Colon (tissue), 2 donors: ENCODE data around the gene DISP3.
"Not testable (repeated sequence)": the region's sequence is repeated elsewhere in the genome, so short reads cannot be mapped to it uniquely, and the experiment has no call there.

Source experiments
- FAIRE-seq: peaks from 2 replicates; lab custom pipeline; 2012; peaks lifted over from hg19 to GRCh38; lab: Jason Lieb, UNC
- donor health status: control.
- donor health status: control.

The DISP3 gene

DNA sequence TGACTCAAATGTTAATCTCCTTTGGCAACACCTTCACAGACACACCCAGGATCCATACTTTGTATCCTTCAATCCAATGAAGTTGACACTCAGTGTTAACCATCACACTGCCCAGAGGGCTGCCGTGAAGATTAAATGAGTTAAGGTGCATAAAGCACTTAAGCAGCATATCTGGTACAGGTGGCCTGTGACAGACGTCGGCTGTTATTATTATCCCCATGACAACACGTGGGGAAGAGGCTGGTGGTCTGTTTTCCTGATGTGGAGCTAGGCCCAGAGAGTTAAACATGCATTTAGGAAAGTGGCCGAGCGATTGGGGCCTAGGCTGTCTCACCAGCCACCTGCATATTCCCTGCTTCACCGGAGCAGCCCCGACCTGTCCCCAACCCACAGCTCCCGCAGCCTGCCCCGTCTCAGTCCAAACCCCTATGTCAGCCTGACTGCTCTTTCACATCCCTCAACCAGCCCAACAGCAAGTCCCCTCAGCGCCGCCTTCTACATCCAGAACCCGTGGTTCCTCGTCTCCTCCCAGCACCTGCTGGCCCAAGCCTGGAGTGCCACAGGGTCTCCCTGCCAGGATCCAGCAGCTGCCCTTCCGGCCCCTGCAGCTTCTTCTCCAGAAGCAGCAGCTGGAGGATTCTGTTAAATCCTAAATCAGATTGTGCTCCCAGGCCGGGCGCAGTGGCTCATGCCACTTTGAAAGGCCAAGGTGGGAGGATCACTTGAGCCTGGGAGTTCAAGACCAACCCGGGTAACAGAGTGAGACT is 97.3 kb downstream of the DISP3 start:
- FAIRE-seq, result no peak

DNA sequence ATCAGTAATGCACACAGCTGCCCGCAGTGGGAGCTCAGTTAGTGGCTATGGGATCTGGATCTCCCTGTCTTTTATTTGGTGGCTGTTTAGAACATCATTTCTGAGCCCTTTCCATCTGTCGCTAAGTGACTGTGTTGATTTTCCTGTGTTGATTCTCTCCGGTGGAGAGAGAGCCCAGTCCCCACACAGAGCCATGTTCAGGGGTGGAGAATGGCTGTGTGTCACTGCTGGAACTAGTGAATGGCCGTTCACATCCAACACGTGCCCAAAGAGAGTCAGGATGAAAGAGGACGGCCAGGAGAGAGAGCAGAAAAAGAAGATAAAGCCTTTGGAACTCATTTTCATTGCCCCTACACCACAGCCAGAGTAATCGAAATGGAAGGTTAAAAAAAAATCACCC is 99.0 kb downstream of the DISP3 start:
- FAIRE-seq, result no peak

DNA sequence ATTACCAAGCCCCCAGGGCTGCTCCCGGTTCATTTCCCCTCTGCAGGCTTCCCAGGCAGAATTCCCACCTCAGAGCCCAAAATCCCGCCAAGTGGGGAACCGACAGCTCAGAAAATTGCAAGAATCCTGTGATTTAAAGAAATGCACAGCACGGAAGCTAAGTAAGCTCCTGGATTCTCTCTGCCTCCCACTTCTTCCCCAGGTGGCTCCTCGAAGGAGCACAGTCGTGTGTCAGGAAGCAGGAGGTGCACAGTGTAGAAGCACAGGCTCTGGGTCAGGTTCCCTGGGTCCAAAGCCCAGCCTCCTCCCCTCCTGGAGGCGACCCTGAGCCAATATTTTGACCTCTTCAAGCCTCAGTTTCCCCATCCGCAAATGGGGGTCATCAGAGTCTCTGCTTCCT is 100.6 kb downstream of the DISP3 start:
- no peak for FAIRE-seq

DNA sequence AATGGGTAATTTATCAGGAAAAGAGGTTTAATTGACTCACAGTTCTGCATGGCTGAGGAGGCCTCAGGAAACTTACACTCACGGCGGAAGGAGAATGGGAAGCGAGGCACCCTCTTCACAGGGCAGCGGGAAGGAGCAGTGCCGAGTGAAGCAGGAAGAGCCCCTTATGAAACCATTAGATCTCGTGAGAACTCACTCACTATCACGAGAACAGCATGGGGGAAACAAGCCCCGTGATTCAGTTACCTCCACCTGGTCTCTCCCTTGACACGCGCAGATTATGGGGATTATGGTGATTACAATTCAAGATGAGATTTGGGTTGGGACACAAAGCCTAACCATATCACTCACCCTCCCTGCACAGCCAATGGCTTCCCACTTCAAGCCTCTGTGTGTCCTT is 101.1 kb downstream of the DISP3 start:
- FAIRE-seq, result not testable (repeated sequence)

DNA sequence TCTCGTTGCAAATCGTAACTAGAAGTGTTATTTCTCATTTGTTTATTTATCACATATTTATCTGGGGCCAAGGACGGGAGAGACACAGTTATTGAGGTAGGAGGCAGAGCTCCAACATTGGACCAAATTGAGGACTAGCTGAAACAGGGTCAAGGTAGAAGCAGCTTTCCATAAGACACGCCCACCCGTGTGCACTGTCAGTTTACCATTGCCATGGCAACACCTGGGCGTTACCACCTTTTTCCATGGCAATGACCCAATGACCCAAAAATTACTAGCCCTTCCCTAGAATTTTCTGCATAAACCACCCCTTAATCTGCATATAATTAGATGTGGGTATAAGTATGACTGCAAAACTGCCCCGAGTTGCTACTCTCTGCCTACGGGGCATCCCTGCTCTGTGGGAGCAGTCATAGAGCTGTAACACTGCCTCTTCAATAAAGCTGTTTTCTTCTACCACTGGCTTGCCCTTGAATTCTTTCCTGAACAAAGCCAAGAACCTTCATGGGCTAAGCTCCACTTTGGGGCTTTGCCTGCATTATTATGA is 102.6 kb downstream of the DISP3 start:
- FAIRE-seq, result no peak

DNA sequence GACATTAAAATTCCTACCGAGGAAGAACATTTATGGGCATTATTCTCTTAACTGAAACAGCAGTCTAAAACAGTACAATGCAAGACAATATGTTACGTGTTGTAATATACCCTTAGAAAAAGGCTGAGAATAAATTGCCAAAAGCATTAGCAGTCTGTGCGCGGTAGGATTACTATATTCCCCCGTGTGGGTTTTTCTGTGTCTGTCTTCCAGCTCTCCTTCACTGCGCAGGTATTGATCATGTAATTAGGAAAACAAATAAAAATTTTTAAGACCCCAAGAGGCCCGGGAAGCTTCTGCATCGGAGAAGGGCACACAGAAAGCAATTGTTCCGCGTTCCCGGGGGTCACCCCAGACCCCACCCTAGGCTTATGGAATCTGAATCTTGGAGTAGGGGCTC is 106.4 kb downstream of the DISP3 start:
- FAIRE-seq, result no peak
